Activated CD4-positive, alpha-beta memory T cell treated with anti-CD3 and anti-CD28 coated beads for 36 hours (primary cell): ENCODE results near the gene STK24. TPM values are rescaled to one million over a fixed set of nuclear protein-coding genes. Genes with fewer than 3 reads are reported as not detected.

Source experiments
- CTCF ChIA-PET: fragments of 350-600 bp; sonication (Branson Sonifier 250); formaldehyde crosslinking; loops from one replicate; lab custom pipeline; 2021; ENCODE audit warnings: antibody characterized with exemption, inconsistent platforms; lab: Charles Lee
- POLR2A ChIA-PET: fragments of 350-600 bp; sonication (Branson Sonifier 250); formaldehyde crosslinking; loops from one replicate; lab custom pipeline; 2021; ENCODE audit warnings: antibody characterized with exemption; lab: Charles Lee
- DNase-seq: peaks from one replicate; pipeline ENCODE4 v3.0.0-alpha.2; 2020
- H3K27ac Mint-ChIP-seq: one replicate; pipeline ENCODE4 v1.8.0; 2021; ENCODE audit warnings: mixed read lengths
- H3K27me3 Mint-ChIP-seq: one replicate; pipeline ENCODE4 v1.8.0; 2021; ENCODE audit warnings: mixed read lengths
- H3K36me3 Mint-ChIP-seq: one replicate; pipeline ENCODE4 v1.8.0; 2021; ENCODE audit warnings: mixed read lengths
- H3K4me1 Mint-ChIP-seq: one replicate; pipeline ENCODE4 v1.8.0; 2021; ENCODE audit warnings: low read depth, mixed read lengths
- H3K4me3 Mint-ChIP-seq: one replicate; pipeline ENCODE4 v1.8.0; 2021; ENCODE audit warnings: mild to moderate bottlenecking, mixed read lengths
- H3K9me3 Mint-ChIP-seq: one replicate; pipeline ENCODE4 v1.8.0; 2021; ENCODE audit warnings: mixed read lengths
- intact Hi-C: fragments of 100-400 bp; cut with micrococcal nuclease; formaldehyde crosslinking; loops from one replicate; pipeline ENCODE4 v1.15.1; 2023
- total RNA-seq, 2 experiments: library from RNA; stranded (reverse); gene quantifications; one replicate each; pipeline ENCODE4 v1.2.3, GENCODE V29; 2021

STK24 gene
- total RNA-seq, 2 experiments from 2014 or later: 176 to 178 TPM

GRCh38 chr13:98456413-98456845, 120.5 kb downstream of the STK24 start:
- Mint-ChIP-seq H3K27me3 (no peaks in the 10 kb centered on the region), H3K27ac (peak overlapping the region; percentile 54), H3K9me3 (no peaks in the 10 kb centered on the region), H3K36me3 (peaks cover 51% of the 10 kb centered on the region), H3K4me1 (peaks cover 11% of the 10 kb centered on the region), H3K4me3 (no peak overlapping the region)
- no peak for DNase-seq
- POLR2A ChIA-PET: no interaction called here
- CTCF ChIA-PET: interaction anchor here (4.1 to 4.8 kb wide), 2 partner anchors 11 to 195 kb away, joined by 24 to 25 read pairs; no protein-coding TSS in a partner anchor
- intact Hi-C loops: no loop called here

GRCh38 chr13:98454389-98454881, 122.5 kb downstream of the STK24 start:
- Mint-ChIP-seq H3K4me1 (peaks cover 20% of the 10 kb centered on the region), H3K4me3 (no peak overlapping the region), H3K9me3 (no peaks in the 10 kb centered on the region), H3K36me3 (peaks cover 38% of the 10 kb centered on the region), H3K27ac (peak overlapping the region; percentile 58), H3K27me3 (no peaks in the 10 kb centered on the region)
- POLR2A ChIA-PET: interaction anchor here (1.0 kb wide), 1 partner anchor 8 kb away, joined by 3 read pairs; no protein-coding TSS in a partner anchor
- CTCF ChIA-PET: interaction anchor here (4.1 to 4.8 kb wide), 2 partner anchors 9 to 197 kb away, joined by 24 to 25 read pairs; no protein-coding TSS in a partner anchor
- intact Hi-C loops: no loop called here
- DNase-seq: no peak

DNA sequence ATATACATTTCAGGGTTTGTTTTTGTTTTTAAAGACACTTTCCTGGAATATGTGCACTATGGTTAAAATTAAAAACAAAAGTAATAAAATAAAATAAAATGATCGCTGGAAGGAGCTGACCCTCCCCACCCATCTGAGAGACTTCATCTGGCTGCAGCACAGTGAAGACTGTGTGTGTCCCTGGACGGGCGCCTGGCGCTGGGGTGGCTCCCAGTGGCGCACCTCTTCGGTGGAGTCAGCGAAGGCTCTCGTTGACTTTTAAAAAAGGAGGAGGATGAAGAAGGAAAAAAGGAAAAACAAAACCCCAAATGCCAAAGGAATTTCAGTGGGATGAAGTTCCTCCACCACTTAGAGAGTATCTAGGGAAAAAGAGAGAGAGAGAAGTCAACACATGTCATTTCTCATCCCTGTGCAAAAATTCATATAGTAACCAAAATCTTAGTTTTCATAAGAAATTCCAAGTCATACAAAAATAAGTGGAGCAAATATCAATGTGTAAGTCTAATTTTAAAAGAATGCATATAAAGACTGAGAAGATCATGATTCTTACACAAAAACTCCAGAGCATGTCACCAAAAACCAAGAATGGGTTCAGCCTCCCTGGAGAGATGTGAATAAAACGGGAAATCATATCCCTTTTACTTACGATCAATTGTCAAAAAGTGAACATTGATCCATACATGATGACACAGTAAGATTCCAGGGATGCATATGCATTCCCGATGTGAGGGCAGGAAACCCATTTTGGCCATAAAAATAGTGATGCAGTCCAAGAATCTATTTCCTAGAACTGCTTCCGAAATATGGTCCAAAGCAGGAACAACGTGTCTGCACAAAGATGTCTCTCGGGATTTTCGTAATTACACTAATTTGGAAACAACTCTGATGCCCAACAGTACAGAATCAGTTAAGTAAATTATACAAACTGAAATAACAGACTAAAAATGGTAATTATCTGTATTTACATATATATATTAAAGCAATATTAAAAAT, 123.8 kb downstream of the STK24 start:
- H3K4me1 Mint-ChIP-seq: peaks cover 20% of the 10 kb centered on the region
- ChIA-PET CTCF (no interaction called here), POLR2A (no interaction called here)
- no peak overlapping the region for H3K27ac Mint-ChIP-seq
- peaks cover 35% of the 10 kb centered on the region for H3K36me3 Mint-ChIP-seq
- intact Hi-C loops: no loop called here
- no peaks in the 10 kb centered on the region for H3K9me3 Mint-ChIP-seq
- H3K27me3 Mint-ChIP-seq: no peaks in the 10 kb centered on the region
- H3K4me3 Mint-ChIP-seq: no peak overlapping the region
- DNase-seq: no peak

- intact Hi-C loops: no loop called here
- H3K4me3 Mint-ChIP-seq: no peak overlapping the region
- no peak for DNase-seq
- CTCF ChIA-PET: interaction anchor here (0.6 to 3.1 kb wide), 4 partner anchors 16 to 221 kb away, joined by 3 to 30 read pairs (median 7); no protein-coding TSS in a partner anchor
- H3K36me3 Mint-ChIP-seq: peaks cover 29% of the 10 kb centered on the region
- H3K27me3 Mint-ChIP-seq: no peaks in the 10 kb centered on the region
- POLR2A ChIA-PET: interaction anchor here (1.0 to 1.6 kb wide), 2 partner anchors 10 to 207 kb away, joined by 3 read pairs; no protein-coding TSS in a partner anchor
- peak overlapping the region; percentile 49 for H3K27ac Mint-ChIP-seq
- peaks cover 20% of the 10 kb centered on the region for H3K4me1 Mint-ChIP-seq
- no peaks in the 10 kb centered on the region for H3K9me3 Mint-ChIP-seq
Measured at GRCh38 chr13:98451676-98452470, 125.0 kb downstream of the STK24 start.

DNA sequence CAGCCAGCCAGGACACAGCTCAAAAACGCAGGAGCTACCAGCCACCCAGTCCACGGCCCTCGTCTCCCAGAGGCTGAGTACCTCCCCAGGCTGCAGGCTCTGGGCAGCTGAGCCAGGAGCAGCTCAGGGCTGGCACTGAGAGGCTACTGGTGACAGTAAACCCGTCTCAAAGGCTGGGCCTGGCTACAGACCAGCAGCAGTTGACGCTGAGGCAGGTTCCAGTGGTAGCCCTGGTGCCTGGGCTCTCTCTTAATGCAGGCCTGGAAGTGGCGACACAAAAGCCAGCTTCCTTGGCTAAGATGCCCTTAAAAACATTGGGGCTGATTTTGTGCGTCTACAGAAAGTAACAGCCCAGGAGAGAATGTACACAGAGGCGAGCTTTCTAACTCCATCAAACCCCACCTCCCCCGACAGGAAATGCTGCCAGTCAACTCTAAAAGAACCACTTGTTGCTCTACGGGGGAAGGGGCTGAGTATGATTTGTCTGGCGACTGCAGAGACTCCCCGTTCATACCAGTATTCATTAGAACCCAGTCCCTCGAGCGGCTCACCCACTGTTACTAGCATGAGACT, 126.3 kb downstream of the STK24 start:
- H3K4me1 Mint-ChIP-seq: peaks cover 25% of the 10 kb centered on the region
- H3K27me3 Mint-ChIP-seq: no peaks in the 10 kb centered on the region
- H3K4me3 Mint-ChIP-seq: no peak overlapping the region
- peaks cover 22% of the 10 kb centered on the region for H3K36me3 Mint-ChIP-seq
- POLR2A ChIA-PET: interaction anchor here (0.6 to 1.6 kb wide), 2 partner anchors 9 to 406 kb away, joined by 3 read pairs; no protein-coding TSS in a partner anchor
- intact Hi-C loops: loop anchor here (1.0 kb wide), 1 partner anchor 203 kb away; no protein-coding TSS in a partner anchor
- no peaks in the 10 kb centered on the region for H3K9me3 Mint-ChIP-seq
- DNase-seq: peak; percentile 45
- peak overlapping the region; percentile 49 for H3K27ac Mint-ChIP-seq
- CTCF ChIA-PET: interaction anchor here (0.9 to 3.1 kb wide), 6 partner anchors 13 to 222 kb away, joined by 3 to 30 read pairs (median 5); no protein-coding TSS in a partner anchor

DNA sequence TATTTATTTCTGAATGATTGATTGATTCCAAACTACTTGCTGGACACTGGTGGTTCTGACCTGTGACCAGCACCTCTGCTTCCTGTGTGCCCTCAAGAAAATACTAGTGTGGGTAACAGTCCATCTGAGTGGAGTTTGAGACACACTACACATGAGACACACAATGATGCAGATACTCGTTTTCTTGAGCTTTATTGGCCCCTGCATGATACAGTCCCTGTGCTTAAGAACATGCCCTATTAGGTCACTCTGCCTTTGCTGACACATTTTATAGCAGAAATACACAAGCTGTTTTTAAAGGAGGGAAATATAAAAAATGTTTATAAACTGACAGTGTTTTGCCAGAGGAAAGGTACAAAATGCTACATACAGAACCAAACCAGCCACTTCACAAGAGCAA, 126.9 kb downstream of the STK24 start:
- H3K27me3 Mint-ChIP-seq: no peaks in the 10 kb centered on the region
- no peak overlapping the region for H3K4me3 Mint-ChIP-seq
- peaks cover 22% of the 10 kb centered on the region for H3K36me3 Mint-ChIP-seq
- no peak for DNase-seq
- intact Hi-C loops: loop anchor here (1.0 kb wide), 1 partner anchor 203 kb away; no protein-coding TSS in a partner anchor
- ChIA-PET CTCF (interaction anchor here (0.8 to 3.1 kb wide), 5 partner anchors 17 to 223 kb away, joined by 3 to 30 read pairs (median 5); no protein-coding TSS in a partner anchor), POLR2A (interaction anchor here (0.6 to 1.6 kb wide), 2 partner anchors 8 to 406 kb away, joined by 3 read pairs; no protein-coding TSS in a partner anchor)
- H3K27ac Mint-ChIP-seq: peak overlapping the region; percentile 52
- H3K9me3 Mint-ChIP-seq: no peaks in the 10 kb centered on the region
- peaks cover 31% of the 10 kb centered on the region for H3K4me1 Mint-ChIP-seq

DNA sequence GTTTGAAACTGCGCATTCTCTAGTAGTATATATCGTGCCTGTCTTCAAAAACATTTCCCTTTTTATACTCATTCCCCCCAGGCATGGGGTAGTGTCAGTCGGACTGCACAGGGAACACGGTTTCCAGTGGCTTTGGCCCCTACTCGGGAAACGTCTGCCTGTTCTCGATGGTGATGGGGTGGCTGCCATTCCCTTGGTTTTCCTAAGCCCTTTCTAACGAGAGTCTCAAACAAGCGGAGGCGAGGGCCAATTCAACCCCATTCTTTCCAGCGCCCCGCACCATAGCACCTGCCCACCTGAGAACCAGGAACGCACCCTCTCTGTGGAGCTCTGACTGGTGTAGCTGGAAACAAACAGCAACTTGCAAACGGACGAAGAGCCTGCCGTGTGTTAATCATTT, 127.6 kb downstream of the STK24 start:
- Mint-ChIP-seq H3K4me3 (no peak overlapping the region), H3K27ac (peak overlapping the region; percentile 40), H3K9me3 (no peaks in the 10 kb centered on the region), H3K27me3 (no peaks in the 10 kb centered on the region), H3K4me1 (peaks cover 34% of the 10 kb centered on the region), H3K36me3 (peaks cover 22% of the 10 kb centered on the region)
- intact Hi-C loops: loop anchor here (5.0 to 10.0 kb wide), 2 partner anchors 33 to 594 kb away; no protein-coding TSS in a partner anchor
- POLR2A ChIA-PET: no interaction called here
- DNase-seq: no peak
- CTCF ChIA-PET: interaction anchor here (0.8 to 3.1 kb wide), 3 partner anchors 18 to 224 kb away, joined by 3 to 30 read pairs (median 9); no protein-coding TSS in a partner anchor

DNA sequence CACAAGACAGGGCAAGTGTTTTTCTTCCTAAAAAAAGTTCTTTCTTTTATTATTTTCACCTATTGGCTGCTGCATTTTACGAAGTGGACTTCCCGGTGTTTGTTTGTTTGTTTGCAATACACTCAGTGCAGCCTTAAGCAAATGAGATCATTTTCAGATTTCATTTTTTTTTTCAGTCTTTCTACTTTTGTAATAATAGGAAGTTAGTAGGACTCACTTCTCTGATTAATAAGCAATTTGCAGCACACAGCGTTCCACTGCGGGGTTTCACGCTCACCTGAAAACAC, 128.3 kb downstream of the STK24 start:
- H3K4me3 Mint-ChIP-seq: no peak overlapping the region
- H3K27me3 Mint-ChIP-seq: no peaks in the 10 kb centered on the region
- H3K27ac Mint-ChIP-seq: peak overlapping the region; percentile 46
- ChIA-PET CTCF (interaction anchor here (1.5 to 6.1 kb wide), 3 partner anchors 18 to 224 kb away, joined by 4 to 155 read pairs (median 79); no protein-coding TSS in a partner anchor), POLR2A (no interaction called here)
- intact Hi-C loops: loop anchor here (5.0 to 10.0 kb wide), 2 partner anchors 34 to 594 kb away; no protein-coding TSS in a partner anchor
- no peaks in the 10 kb centered on the region for H3K9me3 Mint-ChIP-seq
- H3K36me3 Mint-ChIP-seq: peaks cover 20% of the 10 kb centered on the region
- DNase-seq: no peak
- peaks cover 36% of the 10 kb centered on the region for H3K4me1 Mint-ChIP-seq

DNA sequence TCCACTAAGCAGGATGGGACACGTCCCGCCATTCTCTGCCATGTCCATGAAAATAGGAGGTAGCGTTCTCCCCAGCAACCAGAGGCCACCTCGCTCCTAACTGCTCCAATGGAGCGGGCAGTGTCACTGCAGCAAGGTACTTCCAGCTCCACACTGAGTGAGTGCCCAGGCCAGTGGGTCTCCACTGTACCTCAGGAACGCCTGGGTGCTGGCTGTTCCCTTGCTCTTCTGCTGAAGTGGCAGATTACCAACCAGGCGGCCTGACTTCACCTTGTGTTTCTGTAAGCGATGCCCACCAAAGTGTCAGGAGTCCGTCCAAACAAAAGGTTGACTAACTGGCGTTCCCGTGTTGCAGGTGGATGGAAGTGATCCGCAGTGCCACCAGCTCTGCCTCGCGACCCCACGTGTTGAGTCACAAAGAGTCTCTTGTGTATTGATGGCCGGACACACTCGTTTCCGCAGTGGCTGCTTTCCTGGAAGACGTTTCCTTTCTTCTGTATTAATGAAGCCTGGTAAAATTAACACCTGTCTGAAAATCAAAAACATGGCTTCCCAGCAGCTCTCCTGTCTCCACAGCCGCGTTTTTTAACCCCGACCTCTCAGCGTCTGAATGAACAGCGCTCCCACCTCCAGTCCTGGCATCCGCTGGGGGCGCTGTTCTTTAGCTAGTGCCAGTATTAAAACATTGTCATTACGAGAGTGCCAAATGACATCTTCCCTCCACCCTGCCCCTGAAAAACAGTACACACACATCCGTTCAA, 128.8 kb downstream of the STK24 start:
- CTCF ChIA-PET: interaction anchor here (0.8 to 6.1 kb wide), 5 partner anchors 9 to 592 kb away, joined by 3 to 155 read pairs (median 4); no protein-coding TSS in a partner anchor
- intact Hi-C loops: loop anchor here (5.0 to 10.0 kb wide), 2 partner anchors 34 to 593 kb away; no protein-coding TSS in a partner anchor
- Mint-ChIP-seq H3K4me3 (no peak overlapping the region), H3K27me3 (no peaks in the 10 kb centered on the region), H3K4me1 (peaks cover 36% of the 10 kb centered on the region), H3K9me3 (no peaks in the 10 kb centered on the region), H3K27ac (peak overlapping the region; percentile 46), H3K36me3 (peaks cover 18% of the 10 kb centered on the region)
- DNase-seq: peak; percentile 60
- POLR2A ChIA-PET: interaction anchor here (1.0 kb wide), 1 partner anchor 129 kb away, joined by 4 read pairs; no protein-coding TSS in a partner anchor

DNA sequence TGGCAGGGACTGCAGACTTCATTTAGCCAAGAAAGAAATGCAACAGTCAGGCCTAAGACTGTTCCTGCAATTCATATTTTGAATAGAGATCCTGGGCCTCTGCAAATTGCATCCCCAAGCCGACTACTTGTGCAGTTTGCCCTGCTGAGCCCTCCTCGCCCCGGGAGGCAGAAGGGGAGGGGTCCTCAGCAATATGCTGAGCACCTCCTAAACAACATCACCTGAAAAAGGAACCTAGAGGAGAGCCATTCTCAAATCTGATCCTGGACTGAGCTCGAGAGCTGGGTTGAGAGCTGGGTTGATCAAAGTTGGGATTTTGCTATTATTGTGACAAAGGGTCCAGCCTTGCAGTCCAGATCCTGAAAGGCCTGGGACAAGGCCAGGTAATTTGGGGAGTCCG, 129.8 kb downstream of the STK24 start:
- DNase-seq: no peak
- intact Hi-C loops: loop anchor here (5.0 to 10.0 kb wide), 2 partner anchors 35 to 592 kb away; no protein-coding TSS in a partner anchor
- Mint-ChIP-seq H3K27me3 (no peaks in the 10 kb centered on the region), H3K9me3 (no peaks in the 10 kb centered on the region), H3K4me1 (peaks cover 32% of the 10 kb centered on the region), H3K4me3 (no peak overlapping the region), H3K36me3 (peaks cover 11% of the 10 kb centered on the region), H3K27ac (no peak overlapping the region)
- ChIA-PET CTCF (interaction anchor here (0.5 to 6.1 kb wide), 7 partner anchors 9 to 226 kb away, joined by 4 to 155 read pairs (median 17); no protein-coding TSS in a partner anchor), POLR2A (interaction anchor here (1.0 kb wide), 1 partner anchor 130 kb away, joined by 4 read pairs; no protein-coding TSS in a partner anchor)
